HG03039 (cell line): ENCODE results near the gene ASCC1.
"Not testable (repeated sequence)": the region's sequence is repeated elsewhere in the genome, so short reads cannot be mapped to it uniquely, and the experiment has no call there.

Experiments
- ATAC-seq: cut with Tn5 transposase; IDR thresholded peaks from one replicate; pipeline ENCODE4 v1.9.1; 2021; ENCODE audit warnings: mild to moderate bottlenecking, moderate library complexity; ENCODE audit not compliant: unreplicated experiment

The ASCC1 gene

GRCh38 chr10:72173619-72174296 lies 42.3 kb downstream of the ASCC1 start:
- peak; percentile 43 for ATAC-seq

GRCh38 chr10:72173262-72173618 lies 42.8 kb downstream of the ASCC1 start:
- no peak for ATAC-seq

GRCh38 chr10:72171175-72171630 lies 44.9 kb downstream of the ASCC1 start:
- ATAC-seq = no peak

GRCh38 chr10:72170733-72171132 lies 45.3 kb downstream of the ASCC1 start:
- ATAC-seq = no peak

- no peak for ATAC-seq
Observed at GRCh38 chr10:72170263-72170662, 45.8 kb downstream of the ASCC1 start.

GRCh38 chr10:72167118-72167517 lies 49.0 kb downstream of the ASCC1 start:
- ATAC-seq = no peak

GRCh38 chr10:72164617-72165016 lies 51.5 kb downstream of the ASCC1 start:
- no peak for ATAC-seq

- no peak for ATAC-seq
Observed at GRCh38 chr10:72162978-72163377, 53.1 kb downstream of the ASCC1 start.

GRCh38 chr10:72158176-72158575 lies 57.9 kb downstream of the ASCC1 start:
- ATAC-seq = no peak

GRCh38 chr10:72156223-72156622 lies 59.9 kb downstream of the ASCC1 start:
- no peak for ATAC-seq

GRCh38 chr10:72152286-72152685 lies 63.8 kb downstream of the ASCC1 start:
- no peak for ATAC-seq

- not testable (repeated sequence) for ATAC-seq
Observed at GRCh38 chr10:72150746-72151478, 65.2 kb downstream of the ASCC1 start.

- not testable (repeated sequence) for ATAC-seq
Observed at GRCh38 chr10:72147324-72147584, 68.8 kb downstream of the ASCC1 start.

GRCh38 chr10:72146559-72147323 lies 69.3 kb downstream of the ASCC1 start:
- ATAC-seq = no peak

- ATAC-seq = no peak
Observed at GRCh38 chr10:72146071-72146470, 70.0 kb downstream of the ASCC1 start.

- ATAC-seq = no peak
Observed at GRCh38 chr10:72145657-72146056, 70.4 kb downstream of the ASCC1 start.

GRCh38 chr10:72140850-72141249 lies 75.2 kb downstream of the ASCC1 start:
- no peak for ATAC-seq

GRCh38 chr10:72140174-72140573 lies 75.9 kb downstream of the ASCC1 start:
- ATAC-seq = no peak

- ATAC-seq = no peak
Observed at GRCh38 chr10:72137583-72137982, 78.5 kb downstream of the ASCC1 start.

GRCh38 chr10:72136225-72136624 lies 79.9 kb downstream of the ASCC1 start:
- not testable (repeated sequence) for ATAC-seq

- ATAC-seq = no peak
Observed at GRCh38 chr10:72134785-72135767, 81.0 kb downstream of the ASCC1 start.
